ENCODE measurements around the gene MLPH.

MLPH gene

DNA sequence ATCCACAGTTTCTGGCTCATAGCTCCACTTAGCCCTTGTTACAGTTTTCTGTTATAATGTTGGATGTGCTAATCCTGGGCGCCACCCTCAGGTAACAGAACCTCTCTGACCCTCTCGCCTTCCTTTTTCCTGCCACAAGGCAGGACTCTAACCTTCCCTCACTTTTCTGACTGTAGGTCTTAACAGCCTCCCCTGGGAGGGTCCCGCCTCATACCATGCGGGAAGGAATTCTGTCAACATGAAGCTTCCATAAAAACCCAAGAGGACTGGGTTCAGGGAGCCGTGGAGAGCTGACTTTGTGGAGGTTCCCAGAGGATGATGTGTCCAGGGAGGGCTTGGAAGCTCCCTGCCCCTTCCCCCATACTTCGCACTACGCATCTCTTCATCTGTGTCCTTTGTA is 115.4 kb downstream of the MLPH start:
- FAIRE-seq (no peak), DNase-seq (ENCODE audit: insufficient read length, low spot score) (no peak)
- TF ChIP-seq POLR2A (IDR thresholded peaks at IDR 0.05; ENCODE audit: low read depth, low read length) = no peak

DNA sequence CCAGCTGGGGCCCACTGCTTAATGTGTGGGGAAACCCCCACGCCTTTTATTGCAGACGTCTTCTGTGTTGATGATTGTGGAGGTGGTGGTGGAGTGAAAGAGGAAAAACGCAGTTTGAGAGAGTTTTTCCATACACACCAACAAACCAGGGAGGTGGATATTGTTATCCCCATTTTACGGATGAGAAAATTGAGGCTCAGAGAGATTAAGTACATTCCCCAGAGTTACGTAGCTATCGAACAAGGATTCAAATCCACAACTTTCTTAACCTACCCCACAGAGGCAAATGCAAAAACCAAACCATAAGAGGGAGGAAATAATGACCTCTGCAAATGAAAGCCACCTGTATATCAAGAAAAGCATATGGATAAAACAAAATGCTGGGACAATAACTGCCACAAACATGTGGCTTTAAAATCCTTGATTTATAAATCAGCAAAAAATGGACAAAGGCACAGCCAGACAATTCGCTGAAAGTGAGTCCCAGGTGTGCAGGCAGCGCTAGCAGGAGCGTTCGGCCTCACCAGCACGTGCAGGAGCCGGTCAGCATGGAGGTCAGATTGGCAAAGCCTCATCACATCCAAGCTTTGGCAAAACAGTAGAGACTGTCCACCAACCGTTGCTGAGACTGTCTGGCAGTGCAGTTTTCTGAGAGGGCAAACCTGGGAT is 116.1 kb downstream of the MLPH start:
- FAIRE-seq = no peak
- no peak for TF ChIP-seq POLR2A (IDR thresholded peaks at IDR 0.05; ENCODE audit: low read depth, low read length)
- DNase-seq (ENCODE audit: insufficient read length, low spot score) = no peak

GRCh38 chr2:237603718-237604362 is 116.8 kb downstream of the MLPH start:
- no peak for FAIRE-seq
- no peak for TF ChIP-seq POLR2A (IDR thresholded peaks at IDR 0.05; ENCODE audit: low read depth, low read length)
- DNase-seq (ENCODE audit: insufficient read length, low spot score) = no peak

DNA sequence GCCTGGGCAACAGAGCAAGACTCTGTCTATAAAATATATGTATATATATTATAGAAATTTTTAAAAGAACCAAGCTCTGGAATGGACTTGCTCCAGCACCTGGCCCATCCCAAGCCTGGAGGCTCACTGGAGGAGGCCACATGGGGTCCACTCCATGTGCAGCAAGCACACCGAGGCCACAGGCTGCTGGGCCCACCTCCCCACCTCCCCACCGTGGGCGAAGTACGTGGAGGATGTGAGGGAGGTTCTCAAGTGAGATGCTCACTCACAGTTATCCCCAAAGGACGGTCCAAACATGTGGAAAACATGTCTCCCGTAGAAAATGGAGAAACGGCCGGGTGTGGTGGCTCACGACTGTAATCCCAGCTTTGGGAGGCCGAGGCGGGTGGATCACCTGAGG is 117.3 kb downstream of the MLPH start:
- FAIRE-seq (no peak), DNase-seq (ENCODE audit: insufficient read length, low spot score) (no peak)
- no peak for TF ChIP-seq POLR2A (IDR thresholded peaks at IDR 0.05; ENCODE audit: low read depth, low read length)
